HPDE6-E6E7 (cell line): ENCODE results near the gene ELANE.
"Not testable (repeated sequence)": the region's sequence is repeated elsewhere in the genome, so short reads cannot be mapped to it uniquely, and the experiment has no call there.

Source experiments
- DNase-seq: peaks from one replicate; pipeline ENCODE4 v3.0.0; 2011; ENCODE audit warnings: missing footprints; ENCODE audit errors: extremely low spot score

The ELANE gene

DNA sequence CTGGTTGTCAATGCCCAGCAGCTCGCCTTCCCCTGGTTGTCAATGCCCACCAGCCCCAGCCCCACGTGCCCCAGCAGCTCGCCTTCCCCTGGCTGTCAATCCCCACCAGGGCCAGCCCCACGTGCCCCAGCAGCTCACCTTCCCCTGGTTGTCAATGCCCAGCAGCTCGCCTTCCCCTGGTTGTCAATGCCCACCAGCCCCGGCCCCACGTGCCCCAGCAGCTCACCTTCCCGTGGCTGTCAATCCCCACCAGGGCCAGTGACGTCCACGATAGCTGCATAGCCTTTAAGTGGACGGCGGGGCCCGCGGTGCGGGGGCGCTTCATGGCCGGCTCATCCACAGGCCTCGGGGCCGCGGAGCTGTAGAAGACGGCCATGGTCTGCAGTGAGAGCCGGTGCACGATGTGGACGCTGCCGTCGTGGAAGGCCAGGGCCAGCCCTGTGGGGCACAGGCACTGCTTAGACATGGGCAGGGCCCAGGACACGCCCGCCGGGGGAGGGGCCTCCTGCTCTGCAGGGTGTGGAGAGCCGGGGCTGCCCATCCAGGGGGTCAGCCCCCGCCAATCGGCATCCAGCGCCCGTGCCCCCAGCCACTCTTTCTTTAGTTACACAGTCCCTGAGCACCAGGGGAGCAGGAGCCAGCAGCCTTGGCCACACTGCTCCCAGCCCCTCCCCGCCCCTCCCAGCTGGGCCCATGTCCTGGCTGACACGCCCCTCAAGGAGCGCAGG, 27.8 kb downstream of the ELANE start:
- DNase-seq: no peak

DNA sequence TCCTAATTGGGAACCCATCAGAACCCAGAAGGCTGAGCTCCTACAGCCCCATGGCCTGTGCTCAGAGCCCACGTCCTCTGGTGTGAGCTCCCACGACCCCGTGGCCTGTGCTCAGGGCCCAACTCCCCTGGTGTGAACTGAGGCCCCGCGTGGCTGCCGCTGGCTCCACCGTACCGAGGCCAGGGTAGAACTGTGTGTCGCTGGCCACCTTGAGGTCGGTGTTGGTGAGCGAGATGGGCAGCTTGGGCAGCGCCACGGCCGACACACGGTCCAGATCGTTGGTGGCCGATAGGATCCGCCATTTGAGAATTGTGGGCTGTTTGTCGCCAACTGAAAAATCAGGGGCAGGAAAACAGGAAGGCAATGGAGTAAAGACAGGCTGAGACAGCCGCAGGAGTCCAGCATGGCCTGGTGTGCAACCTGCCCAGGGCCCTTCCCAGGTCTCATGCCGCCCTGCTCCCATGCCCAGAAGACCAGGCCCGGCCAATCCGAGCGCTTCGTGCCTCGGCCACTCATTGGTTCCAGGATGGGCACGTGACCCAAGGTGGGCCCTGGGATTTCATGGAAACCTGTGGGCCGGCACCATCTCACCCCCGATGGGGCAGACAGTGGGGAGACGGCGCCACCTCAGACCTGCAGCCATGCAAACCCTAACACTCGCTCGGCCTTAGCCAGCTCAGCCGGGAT, 29.4 kb downstream of the ELANE start:
- DNase-seq: no peak

DNA sequence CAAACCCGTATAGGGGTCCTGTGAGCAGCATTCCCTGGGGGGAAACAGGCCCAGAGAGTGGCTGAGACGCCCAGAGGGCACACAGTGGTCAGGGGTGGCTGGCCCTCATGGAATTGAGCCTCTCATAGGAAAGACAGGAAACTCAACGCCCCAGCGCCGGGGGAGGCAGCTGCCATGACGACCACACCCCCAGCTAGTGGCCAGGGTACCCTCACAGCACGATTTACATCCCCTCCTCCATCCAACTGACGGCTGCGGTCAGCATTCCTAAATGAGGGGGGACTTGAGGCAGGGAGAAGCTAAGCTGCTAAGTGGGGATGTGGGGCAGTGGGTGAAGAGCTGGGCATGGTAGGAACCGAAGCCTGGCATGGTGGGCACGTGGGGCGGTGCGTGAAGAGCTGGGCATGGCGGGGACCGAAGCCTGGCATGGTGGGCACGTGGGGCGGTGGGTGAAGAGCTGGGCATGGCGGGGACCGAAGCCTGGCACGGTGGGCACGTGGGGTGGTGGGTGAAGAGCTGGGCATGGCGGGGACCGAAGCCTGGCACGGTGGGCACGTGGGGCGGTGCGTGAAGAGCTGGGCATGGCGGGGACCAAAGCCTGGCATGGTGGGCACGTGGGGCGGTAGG, 30.9 kb downstream of the ELANE start:
- DNase-seq: no peak

DNA sequence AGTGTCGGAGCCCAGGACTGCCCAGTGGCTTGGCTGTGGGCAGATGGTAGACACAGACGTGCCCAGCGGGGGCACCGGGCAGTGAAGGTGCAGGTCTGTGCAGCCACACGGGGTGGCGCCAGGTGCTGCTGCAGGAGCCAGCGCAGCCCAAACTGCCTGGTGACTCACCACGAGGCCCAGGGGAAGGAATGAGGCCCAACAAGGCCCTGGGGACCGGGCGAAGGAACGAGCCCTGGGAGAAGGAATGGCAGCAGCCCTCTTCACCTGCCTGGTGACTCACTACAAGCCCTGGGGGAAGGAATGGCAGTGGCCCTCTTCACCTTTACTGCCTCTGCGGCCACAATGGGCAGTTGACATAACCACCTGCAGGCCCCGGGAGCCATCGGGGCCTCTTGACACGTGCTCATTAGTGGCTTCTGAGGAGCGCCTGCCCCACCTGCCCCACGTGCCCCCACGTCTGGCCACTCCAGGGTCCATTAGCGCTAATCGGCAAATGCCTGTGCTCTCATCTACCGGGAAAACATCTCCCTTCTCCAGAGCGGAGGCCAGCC, 31.6 kb downstream of the ELANE start:
- DNase-seq: peak; percentile 94

DNA sequence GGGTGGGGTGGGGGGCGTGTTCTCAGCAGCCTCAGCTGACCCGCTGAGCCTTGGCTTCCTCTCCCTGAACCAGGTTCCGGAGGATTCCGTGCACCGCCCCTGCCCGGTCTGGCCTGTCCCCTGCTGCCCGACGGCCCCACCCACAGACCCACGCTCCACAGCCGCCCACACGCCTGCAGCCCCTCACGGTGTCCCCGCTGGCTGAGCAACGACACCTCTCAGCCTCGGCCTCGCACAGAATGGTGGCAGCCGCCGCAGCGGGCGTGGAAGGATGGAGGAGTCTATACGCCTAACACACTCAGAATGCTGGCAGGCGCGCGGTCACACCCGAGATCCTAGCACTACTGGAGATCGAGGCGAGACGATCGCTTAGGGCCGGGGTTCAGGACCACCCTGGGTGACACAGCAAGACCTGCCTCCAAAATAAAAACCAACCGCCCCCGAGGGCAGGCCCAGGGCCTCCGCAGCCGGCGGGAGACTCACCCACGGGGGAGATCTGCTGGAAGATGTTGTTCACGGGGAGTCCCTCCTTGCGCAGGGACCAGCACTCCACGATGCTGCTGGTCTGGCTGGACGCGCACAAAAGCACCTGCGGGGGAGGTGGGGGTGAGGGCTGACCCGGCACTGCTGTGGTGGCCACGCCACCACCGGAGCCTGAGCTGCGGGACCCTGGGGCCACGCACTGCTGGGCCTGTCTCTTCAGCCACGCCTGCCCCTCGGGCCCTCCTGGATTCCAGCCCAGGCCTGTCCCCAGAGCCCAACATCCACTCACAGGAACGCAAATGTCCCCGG, 32.5 kb downstream of the ELANE start:
- DNase-seq: no peak

GRCh38 chr19:885536-886224, 33.6 kb downstream of the ELANE start:
- DNase-seq: no peak

DNA sequence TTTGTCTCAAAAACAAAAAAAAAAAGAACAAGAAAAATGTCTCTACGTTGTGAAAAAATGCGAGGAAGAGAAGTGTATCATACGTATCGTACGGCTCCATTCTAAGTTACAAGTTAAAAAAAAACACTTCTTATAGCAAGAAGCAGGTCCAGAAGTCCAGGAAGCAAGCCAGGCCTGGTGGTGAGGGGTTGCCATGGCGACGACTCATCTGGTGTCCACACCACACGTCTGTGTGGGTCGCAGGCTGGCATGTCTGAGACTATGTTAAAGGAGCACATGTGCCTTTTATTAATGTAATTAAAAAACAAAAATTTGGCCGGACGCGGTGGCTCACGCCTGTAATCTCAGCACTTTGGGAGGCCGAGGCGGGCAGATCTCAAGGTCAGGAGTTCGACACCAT, 35.0 kb downstream of the ELANE start:
- no peak for DNase-seq

GRCh38 chr19:887599-887998, 35.5 kb downstream of the ELANE start:
- DNase-seq: no peak

DNA sequence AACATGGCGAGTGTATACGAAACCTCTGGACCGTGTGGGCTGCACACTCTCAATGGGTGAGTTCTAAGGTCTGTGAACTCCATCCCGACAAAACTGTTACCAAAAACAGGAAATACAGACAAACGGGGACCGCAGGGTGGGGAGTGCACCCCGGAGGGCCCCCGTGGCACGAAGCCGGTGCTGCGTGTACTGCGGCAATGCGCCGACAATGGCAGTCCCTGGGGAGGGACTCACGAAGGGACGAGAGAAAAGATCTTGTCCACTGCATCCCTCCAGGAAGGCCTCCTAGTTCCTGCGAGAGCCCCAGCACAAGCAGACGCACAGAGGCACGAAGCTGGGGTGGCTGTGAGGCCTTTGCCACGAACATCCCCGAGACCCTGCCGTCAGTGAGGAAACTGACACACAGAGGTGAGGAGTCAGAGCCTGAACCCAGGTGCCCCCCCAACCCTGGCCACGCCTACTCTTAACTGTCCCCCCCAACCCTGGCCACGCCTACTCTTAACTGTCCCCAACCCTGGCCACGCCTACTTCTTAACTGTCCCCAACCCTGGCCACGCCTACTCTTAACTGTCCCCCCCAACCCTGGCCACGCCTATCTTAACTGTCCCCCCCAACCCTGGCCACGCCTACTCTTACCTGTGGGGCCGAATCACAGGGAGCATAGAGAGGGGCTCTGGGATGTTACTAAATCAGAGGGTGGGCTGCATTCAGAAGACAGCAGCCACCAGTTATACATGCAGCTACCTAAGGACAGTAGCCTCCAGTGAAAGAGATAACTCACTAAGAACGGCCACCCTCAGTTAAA, 36.7 kb downstream of the ELANE start:
- DNase-seq: no peak

DNA sequence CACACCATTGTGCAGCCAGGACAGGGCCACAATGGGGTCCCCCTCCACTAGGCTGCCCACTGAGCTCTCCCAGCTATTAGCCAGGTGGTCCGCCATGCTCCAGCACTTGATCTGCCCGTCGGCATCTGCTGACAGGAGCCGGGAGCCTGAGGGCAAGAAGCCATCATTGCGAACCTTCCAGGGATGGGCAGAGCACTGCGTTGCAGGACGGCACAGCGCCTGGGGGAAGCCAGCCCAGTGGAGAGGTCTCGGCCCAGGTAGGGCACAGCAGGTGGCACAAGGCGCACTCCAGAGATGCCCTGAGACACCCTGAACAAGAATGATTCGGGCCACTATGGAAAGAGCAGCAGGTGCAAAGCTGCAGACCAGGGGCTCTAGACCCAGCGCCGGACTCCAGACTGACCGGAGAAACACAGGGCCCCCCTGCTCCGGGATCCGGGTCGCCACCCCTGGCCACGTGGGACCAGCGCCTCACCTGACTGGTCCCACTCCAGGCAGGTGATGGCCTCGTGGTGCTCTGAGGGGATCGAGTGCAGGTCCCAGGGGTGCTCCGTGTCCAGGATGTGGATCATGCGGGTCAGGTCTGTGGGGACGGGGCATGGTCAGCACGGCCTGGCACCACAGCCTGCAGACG, 37.7 kb downstream of the ELANE start:
- no peak for DNase-seq

GRCh38 chr19:890831-891230, 38.7 kb downstream of the ELANE start:
- DNase-seq: no peak

DNA sequence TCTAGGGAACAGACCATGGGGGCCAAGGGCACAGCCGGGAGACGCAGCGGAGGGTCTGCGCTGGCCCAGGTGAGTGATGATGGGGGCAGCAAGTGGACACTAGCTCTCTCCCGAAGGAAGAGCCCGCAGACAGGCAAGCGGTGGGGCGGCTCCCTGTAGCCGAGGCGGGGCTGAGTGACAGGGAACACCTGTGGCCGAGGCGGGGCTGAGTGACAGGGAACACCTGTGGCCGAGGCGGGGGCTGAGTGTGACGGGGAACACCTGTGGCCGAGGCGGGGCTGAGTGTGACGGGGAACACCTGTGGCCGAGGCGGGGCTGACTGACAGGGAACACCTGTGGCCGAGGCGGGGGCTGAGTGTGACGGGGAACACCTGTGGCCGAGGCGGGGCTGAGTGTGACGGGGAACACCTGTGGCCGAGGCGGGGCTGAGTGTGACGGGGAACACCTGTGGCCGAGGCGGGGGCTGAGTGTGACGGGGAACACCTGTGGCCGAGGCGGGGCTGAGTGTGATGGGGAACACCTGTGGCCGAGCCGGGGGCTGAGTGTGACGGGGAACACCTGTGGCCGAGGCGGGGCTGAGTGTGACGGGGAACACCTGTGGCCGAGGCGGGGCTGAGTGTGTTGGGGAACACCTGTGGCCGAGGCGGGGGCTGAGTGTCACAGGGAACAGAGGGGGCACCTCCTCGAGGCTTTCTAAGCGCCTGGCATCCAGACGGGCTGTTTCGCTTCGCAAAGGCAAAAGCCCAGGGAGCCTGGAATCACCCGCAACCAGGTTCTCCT, 39.5 kb downstream of the ELANE start:
- DNase-seq: not testable (repeated sequence)

DNA sequence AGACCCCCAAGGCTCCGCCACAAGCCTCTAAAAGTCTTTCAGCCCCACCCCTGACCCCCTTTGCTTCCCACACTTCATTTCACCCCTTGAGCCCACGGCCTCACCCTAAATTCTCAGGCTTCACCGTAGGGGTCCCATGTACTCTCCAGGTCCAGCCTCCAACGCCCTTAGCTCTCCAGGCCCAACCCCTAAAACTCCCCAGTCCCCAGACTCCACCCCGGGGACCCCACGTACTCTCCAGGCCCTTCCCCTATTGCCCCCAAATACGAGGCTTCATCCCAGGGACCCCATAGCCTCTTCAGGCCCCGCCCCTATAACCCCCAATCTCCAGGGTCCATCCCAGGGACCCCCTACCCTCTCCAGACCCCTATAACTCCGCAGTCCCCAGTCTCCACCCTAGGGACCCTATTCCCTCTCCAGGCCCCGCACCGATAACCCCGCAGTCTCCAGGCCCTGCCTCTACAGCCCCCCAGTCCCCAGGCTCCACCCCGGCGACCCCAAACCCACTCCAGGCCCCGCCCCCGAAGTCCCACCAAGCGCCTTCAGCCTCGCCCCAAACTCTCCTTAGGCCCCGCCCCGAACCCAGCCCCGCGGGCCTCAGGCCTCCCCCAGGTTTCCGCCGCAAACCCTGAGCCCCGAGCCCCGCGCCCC, 40.3 kb downstream of the ELANE start:
- DNase-seq: no peak

- peak; percentile 88 for DNase-seq
Observed at GRCh38 chr19:892894-893689, 41.0 kb downstream of the ELANE start, which contains the start of the genes MED16 and RNU6-9. MED16 (minus strand) TSS chr19:893187; CDS start chr19:891131, 2,056 bp downstream. RNU6-9 (plus strand) TSS chr19:893484.

- DNase-seq: no peak
Observed at GRCh38 chr19:896434-896833, 44.3 kb downstream of the ELANE start.

DNA sequence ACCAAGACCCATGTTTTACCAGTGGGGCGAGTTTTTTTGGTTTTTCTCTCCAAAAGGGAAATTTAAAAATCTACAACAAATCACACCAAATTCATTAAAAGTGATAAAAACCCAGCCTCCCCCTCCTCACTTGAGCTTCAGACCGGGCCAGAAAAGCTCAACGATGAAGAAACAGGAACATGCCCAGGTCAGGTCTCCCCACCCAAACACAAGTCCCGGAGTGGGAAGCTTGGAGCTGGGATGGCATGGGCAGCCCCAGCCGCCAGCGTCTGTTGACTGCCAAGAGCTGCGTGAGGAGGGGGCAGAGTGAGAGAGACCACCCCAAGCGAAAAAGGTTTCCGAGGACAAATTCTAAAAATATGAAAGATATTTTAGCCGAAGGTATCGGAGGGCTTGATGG, 44.9 kb downstream of the ELANE start:
- DNase-seq: no peak

GRCh38 chr19:897442-898039, 45.4 kb downstream of the ELANE start:
- no peak for DNase-seq
